ENCODE measurements around the gene TMEM53.

GRCh38 chr1:44670751-44671640 lies 3.3 kb downstream of the TMEM53 start:
- TF ChIP-seq TAF1 (IDR thresholded peaks at IDR 0.05; ENCODE audit: borderline replicate concordance, low read depth, low read length) (no peak), POLR2AphosphoS5 (IDR thresholded peaks at IDR 0.05; ENCODE audit: low read depth, low read length) (no peak), POLR2A (IDR thresholded peaks at IDR 0.05; ENCODE audit: low read depth, low read length) (no peak)

Data from GM12892 (cell line).